Panc1 (cell line): Measurements from ENCODE around the gene NGB. TPM values are rescaled to one million over a fixed set of nuclear protein-coding genes. Genes with fewer than 3 reads are reported as not detected.

Experiments used
- ATAC-seq: fragments of 200-7000 bp; cut with Tn5 transposase; 2 replicates; pipeline ENCODE4 v1.9.1; 2020; ENCODE audit warnings: mild to moderate bottlenecking, moderate library complexity
- BruUV-seq: library from RNA; stranded (reverse); fragments of 400-500 nt; replicated peaks from 2 replicates; lab custom pipeline; 2021; lab: Mats Ljungman, UMichigan
- CTCF ChIA-PET: fragments of 300-600 bp; sonication (Branson Sonifier 250); formaldehyde crosslinking; loops from one replicate; lab custom pipeline; 2022; ENCODE audit warnings: antibody characterized with exemption; lab: Charles Lee
- POLR2A ChIA-PET: fragments of 300-600 bp; sonication (Branson Sonifier 250); formaldehyde crosslinking; loops from one replicate; lab custom pipeline; 2022; ENCODE audit warnings: antibody characterized with exemption; lab: Charles Lee
- DNase-seq: peaks from one replicate; pipeline ENCODE4 v3.0.0-alpha.2; 2010; ENCODE audit warnings: low read depth, low spot score
- H3K27ac ChIP-seq: 2 replicates; pipeline ENCODE4 v1.5.1; 2011; ENCODE audit warnings: mild to moderate bottlenecking, low read length, inconsistent platforms
- H3K27me3 ChIP-seq: fragments of 200-500 bp; sonication (Bioruptor generic); 2 replicates; pipeline ENCODE4 v1.6.0; 2014; ENCODE audit warnings: low read length, inconsistent platforms; ENCODE audit not compliant: control insufficient read depth, insufficient read depth
- H3K36me3 ChIP-seq: fragments of 200-500 bp; sonication (Bioruptor generic); 2 replicates; pipeline ENCODE4 v1.5.1; 2014; ENCODE audit warnings: inconsistent platforms, mild to moderate bottlenecking, low read length, moderate library complexity; ENCODE audit not compliant: control insufficient read depth, insufficient read depth
- H3K4me1 ChIP-seq: 2 replicates; pipeline ENCODE4 v1.5.1; 2011; ENCODE audit warnings: inconsistent platforms, mild to moderate bottlenecking, low read length, moderate library complexity; ENCODE audit not compliant: control insufficient read depth, insufficient read depth
- H3K4me3 ChIP-seq, 2 experiments: 2 replicates each; pipeline ENCODE4 v1.5.1; 2011 to 2012; ENCODE audit warnings: low read depth in 2 of 2, low read length in 2 of 2, mild to moderate bottlenecking in 2 of 2, inconsistent platforms in 1 of 2, moderate library complexity in 1 of 2
- H3K9me3 ChIP-seq: fragments of 200-500 bp; sonication (Bioruptor generic); 2 replicates; pipeline ENCODE4 v1.5.1; 2014; ENCODE audit warnings: low read depth, mild to moderate bottlenecking, inconsistent platforms, low read length, moderate library complexity; ENCODE audit not compliant: control insufficient read depth, insufficient read depth
- CTCF ChIP-seq: fragments of 450-650 bp; IDR thresholded peaks from 2 replicates; pipeline ENCODE4 v1.5.1; 2017; ENCODE audit warnings: mild to moderate bottlenecking
- POLR2AphosphoS5 ChIP-seq: IDR thresholded peaks from 2 replicates; pipeline ENCODE4 v1.6.1; 2012; ENCODE audit warnings: mild to moderate bottlenecking, low read depth, low read length, moderate library complexity
- REST ChIP-seq, 2 experiments: IDR thresholded peaks; 2 replicates each; pipeline ENCODE4 v1.6.1; 2011 to 2012; ENCODE audit warnings: low read depth in 2 of 2, control low read depth in 1 of 2, low read length in 1 of 2, mild to moderate bottlenecking in 1 of 2, moderate library complexity in 1 of 2; ENCODE audit not compliant: insufficient read depth in 1 of 2
- SIN3A ChIP-seq: IDR thresholded peaks from 2 replicates; pipeline ENCODE4 v1.6.1; 2012; ENCODE audit warnings: low read depth, mild to moderate bottlenecking, low read length, moderate library complexity, borderline replicate concordance; ENCODE audit not compliant: insufficient read depth
- TCF7L2 ChIP-seq: IDR thresholded peaks from 2 replicates; pipeline ENCODE4 v1.6.1; 2011; ENCODE audit warnings: mild to moderate bottlenecking, low read depth, low read length, inconsistent platforms
- in situ Hi-C: cut with HindIII; loops from 2 replicates; pipeline ENCODE4 v1.10.0; 2016; ENCODE audit warnings: low sequenced_read_pairs, low pct_unique_long_range_greater_than_20kb
- intact Hi-C: fragments of 100-400 bp; cut with micrococcal nuclease; formaldehyde crosslinking; loops from one replicate; pipeline ENCODE4 v1.10.0; 2022; ENCODE audit not compliant: unreplicated experiment
- total RNA-seq: library from RNA; stranded (reverse); gene quantifications from one replicate; pipeline ENCODE4 v1.2.1, GENCODE V29; 2021; ENCODE audit not compliant: unreplicated experiment

NGB gene
- total RNA-seq, 1 experiment from 2014 or later = not detected

GRCh38 chr14:77242752-77243151 is 28.3 kb downstream of the NGB start:
- H3K36me3 ChIP-seq = no peaks in the 10 kb centered on the region
- BruUV-seq = no TSS peak
- no peak for TF ChIP-seq TCF7L2
- TF ChIP-seq SIN3A = no peak
- no peak for TF ChIP-seq REST (IDR thresholded peaks at IDR 0.05; ENCODE audit: insufficient read depth in 1 of 2, low read depth in 2 of 2, low read length in 1 of 2)
- TF ChIP-seq CTCF = no peak
- no peak for TF ChIP-seq POLR2AphosphoS5
- H3K27ac ChIP-seq = no peak overlapping the region
- no peak for ATAC-seq
- ChIA-PET CTCF (interaction anchor here (0.5 kb wide), 1 partner anchor 784 kb away, joined by 5 read pairs; no protein-coding TSS in a partner anchor), POLR2A (no interaction called here)
- H3K27me3 ChIP-seq = no peaks in the 10 kb centered on the region
- no peak for DNase-seq
- H3K9me3 ChIP-seq = no peaks in the 10 kb centered on the region
- in situ Hi-C loops (no loop called here), intact Hi-C loops (no loop called here)
- H3K4me3 ChIP-seq = no peak overlapping the region
- no peaks in the 10 kb centered on the region for H3K4me1 ChIP-seq

- DNase-seq (no peak), ATAC-seq (no peak)
- Histone ChIP-seq H3K4me3 (no peak overlapping the region), H3K9me3 (no peaks in the 10 kb centered on the region), H3K27ac (no peak overlapping the region), H3K4me1 (no peaks in the 10 kb centered on the region), H3K27me3 (no peaks in the 10 kb centered on the region), H3K36me3 (no peaks in the 10 kb centered on the region)
- TF ChIP-seq POLR2AphosphoS5 (no peak), SIN3A (no peak), REST (IDR thresholded peaks at IDR 0.05; ENCODE audit: insufficient read depth in 1 of 2, low read depth in 2 of 2, low read length in 1 of 2) (peak; percentile 68 to 74; a peak in 3 of 4 replicates), CTCF (no peak), TCF7L2 (no peak)
- no TSS peak for BruUV-seq
- CTCF ChIA-PET = no interaction called here
- POLR2A ChIA-PET = no interaction called here
- in situ Hi-C loops (no loop called here), intact Hi-C loops (no loop called here)
Measured at GRCh38 chr14:77241955-77242354, 29.1 kb downstream of the NGB start.
